HepG2 (cell line): ENCODE measurements around the gene AGAP1. TPM values are rescaled to one million over a fixed set of nuclear protein-coding genes. Genes with fewer than 3 reads are reported as not detected.

Experiments
- ARNTL ChIP-seq: sonication (generic); formaldehyde crosslinking; IDR thresholded peaks from 2 replicates; pipeline ENCODE4 v1.4.0; 2020; ENCODE audit warnings: mild to moderate bottlenecking, missing genetic modification reagents
- BORCS8-MEF2B ChIP-seq: sonication (generic); formaldehyde crosslinking; IDR thresholded peaks from 2 replicates; pipeline ENCODE4 v1.8.0; 2022; ENCODE audit warnings: mild to moderate bottlenecking, missing genetic modification reagents
- DNMT1 ChIP-seq: sonication (generic); formaldehyde crosslinking; IDR thresholded peaks from 2 replicates; pipeline ENCODE4 v1.5.1; 2020; ENCODE audit warnings: mild to moderate bottlenecking, missing genetic modification reagents
- DPF2 ChIP-seq: sonication (generic); formaldehyde crosslinking; IDR thresholded peaks from 2 replicates; pipeline ENCODE4 v1.4.0; 2020; ENCODE audit warnings: mild to moderate bottlenecking, low read depth, missing genetic modification reagents, borderline replicate concordance
- FOXA1 ChIP-seq, 2 experiments: fragments of 450-650 bp in 1 of 2; sonication (generic) in 1 of 2; formaldehyde crosslinking in 1 of 2; IDR thresholded peaks; 2 replicates each; pipeline versions ENCODE4 v1.4.0 to v1.6.1; 2016 to 2020; ENCODE audit warnings: missing genetic modification reagents in 1 of 2
- HNF4A ChIP-seq: sonication (generic); formaldehyde crosslinking; IDR thresholded peaks from 2 replicates; pipeline ENCODE4 v1.4.0; 2020; ENCODE audit warnings: missing genetic modification reagents
- HNF4G ChIP-seq, 2 experiments: sonication (generic) in 1 of 2; formaldehyde crosslinking in 1 of 2; IDR thresholded peaks; 2 replicates each; pipeline versions ENCODE4 v1.4.0 to v1.6.1; 2011 to 2020; ENCODE audit warnings: borderline replicate concordance in 2 of 2, low read depth in 2 of 2, mild to moderate bottlenecking in 2 of 2, low read length in 1 of 2, missing genetic modification reagents in 1 of 2, moderate library complexity in 1 of 2
- NONO ChIP-seq, 2 experiments: fragments of 450-650 bp in 1 of 2; sonication (generic) in 1 of 2; formaldehyde crosslinking in 1 of 2; IDR thresholded peaks in 1 of 2; conservative IDR thresholded peaks in 1 of 2; 2 replicates each; pipeline versions ENCODE4 v1.6.1 to v1.8.0; 2017 to 2022; ENCODE audit warnings: mild to moderate bottlenecking in 1 of 2, missing genetic modification reagents in 1 of 2, moderate library complexity in 1 of 2
- RXRA ChIP-seq: sonication (generic); formaldehyde crosslinking; IDR thresholded peaks from 2 replicates; pipeline ENCODE4 v1.5.1; 2020; ENCODE audit warnings: missing genetic modification reagents
- SKI ChIP-seq: fragments of 450-650 bp; IDR thresholded peaks from one replicate; pipeline ENCODE4 v1.6.1; 2018; ENCODE audit warnings: mild to moderate bottlenecking; ENCODE audit not compliant: partially characterized antibody
- XRCC5 ChIP-seq: fragments of 200-400 bp; formaldehyde crosslinking; optimal IDR thresholded peaks from 2 replicates; pipeline ENCODE3; 2017; ENCODE audit warnings: mild to moderate bottlenecking, low read length
- ZNF720 ChIP-seq: sonication (generic); formaldehyde crosslinking; IDR thresholded peaks from 2 replicates; pipeline ENCODE4 v1.4.0; 2020; ENCODE audit warnings: missing genetic modification reagents
- polyA plus RNA-seq, 8 experiments: library from polyadenylated mRNA; depleted of rRNA in 3 of 8; stranded (reverse) in 7 of 8; unstranded in 1 of 8; fragments of >200 nt; fragmentation: Illumina TruSeq in 4 of 8; extraction: Trizol in 4 of 8; gene quantifications; 2 replicates each; pipeline versions ENCODE4 v1.2.1 to v1.2.3, GENCODE V29; 2011 to 2016; ENCODE audit warnings: low read depth in 4 of 8, missing spikeins in 1 of 8, mixed read lengths in 1 of 8; ENCODE audit not compliant: insufficient read depth in 1 of 8
- total RNA-seq, 5 experiments: library from RNA; depleted of rRNA; stranded (reverse); fragments of >200 nt; fragmentation: Illumina TruSeq; extraction: Trizol; gene quantifications; 2 replicates each; pipeline ENCODE4 v1.2.3, GENCODE V29; 2016; ENCODE audit warnings: low read depth in 1 of 5
- TF ChIP-seq, protein P1 (sequence below): sonication (generic); formaldehyde crosslinking; conservative IDR thresholded peaks from 2 replicates; pipeline ENCODE4 v1.4.0; 2020; ENCODE audit warnings: mild to moderate bottlenecking, missing genetic modification reagents, moderate library complexity
- TF ChIP-seq, protein P2 (sequence below): sonication (generic); formaldehyde crosslinking; IDR thresholded peaks from 2 replicates; pipeline ENCODE4 v1.4.0; 2020; ENCODE audit warnings: missing genetic modification reagents
- TF ChIP-seq, protein P3 (sequence below): sonication (generic); formaldehyde crosslinking; IDR thresholded peaks from 2 replicates; pipeline ENCODE4 v1.4.0; 2020; ENCODE audit warnings: low read depth, missing genetic modification reagents
- TF ChIP-seq, protein P4 (sequence below): sonication (generic); formaldehyde crosslinking; IDR thresholded peaks from 2 replicates; pipeline ENCODE4 v1.5.0; 2020; ENCODE audit warnings: missing genetic modification reagents
- TF ChIP-seq, protein P5 (sequence below): IDR thresholded peaks from 2 replicates; pipeline ENCODE4 v1.6.1; 2018; ENCODE audit warnings: missing genetic modification reagents

AGAP1 gene
- total and polyA plus RNA-seq, 2 of the 13 experiments (the other 11 are each of a cell fraction or from before 2014, with no cell fraction given) = 21.2 to 32.7 TPM

DNA sequence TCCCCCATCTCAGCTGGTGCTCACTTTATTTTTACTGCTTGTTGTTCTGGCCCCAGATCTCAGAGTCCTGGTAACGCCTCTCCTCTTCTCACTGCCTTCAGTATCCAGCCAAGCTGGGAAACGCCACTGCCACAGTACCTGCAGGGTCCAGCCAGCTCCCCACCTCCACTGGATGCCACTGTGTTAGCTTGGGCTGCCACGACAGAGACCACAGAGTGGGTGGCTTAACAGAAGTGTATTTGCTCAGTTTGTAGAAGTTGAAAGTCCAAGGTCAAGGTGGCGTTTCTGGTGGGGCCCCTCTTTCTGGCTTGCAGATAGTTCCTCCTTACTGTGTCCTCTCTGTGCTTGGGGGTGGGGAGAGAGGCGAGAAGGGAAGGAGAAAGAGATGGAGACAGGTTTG is 107.1 kb downstream of the AGAP1 start (continued):
- TF ChIP-seq, protein P1, sequence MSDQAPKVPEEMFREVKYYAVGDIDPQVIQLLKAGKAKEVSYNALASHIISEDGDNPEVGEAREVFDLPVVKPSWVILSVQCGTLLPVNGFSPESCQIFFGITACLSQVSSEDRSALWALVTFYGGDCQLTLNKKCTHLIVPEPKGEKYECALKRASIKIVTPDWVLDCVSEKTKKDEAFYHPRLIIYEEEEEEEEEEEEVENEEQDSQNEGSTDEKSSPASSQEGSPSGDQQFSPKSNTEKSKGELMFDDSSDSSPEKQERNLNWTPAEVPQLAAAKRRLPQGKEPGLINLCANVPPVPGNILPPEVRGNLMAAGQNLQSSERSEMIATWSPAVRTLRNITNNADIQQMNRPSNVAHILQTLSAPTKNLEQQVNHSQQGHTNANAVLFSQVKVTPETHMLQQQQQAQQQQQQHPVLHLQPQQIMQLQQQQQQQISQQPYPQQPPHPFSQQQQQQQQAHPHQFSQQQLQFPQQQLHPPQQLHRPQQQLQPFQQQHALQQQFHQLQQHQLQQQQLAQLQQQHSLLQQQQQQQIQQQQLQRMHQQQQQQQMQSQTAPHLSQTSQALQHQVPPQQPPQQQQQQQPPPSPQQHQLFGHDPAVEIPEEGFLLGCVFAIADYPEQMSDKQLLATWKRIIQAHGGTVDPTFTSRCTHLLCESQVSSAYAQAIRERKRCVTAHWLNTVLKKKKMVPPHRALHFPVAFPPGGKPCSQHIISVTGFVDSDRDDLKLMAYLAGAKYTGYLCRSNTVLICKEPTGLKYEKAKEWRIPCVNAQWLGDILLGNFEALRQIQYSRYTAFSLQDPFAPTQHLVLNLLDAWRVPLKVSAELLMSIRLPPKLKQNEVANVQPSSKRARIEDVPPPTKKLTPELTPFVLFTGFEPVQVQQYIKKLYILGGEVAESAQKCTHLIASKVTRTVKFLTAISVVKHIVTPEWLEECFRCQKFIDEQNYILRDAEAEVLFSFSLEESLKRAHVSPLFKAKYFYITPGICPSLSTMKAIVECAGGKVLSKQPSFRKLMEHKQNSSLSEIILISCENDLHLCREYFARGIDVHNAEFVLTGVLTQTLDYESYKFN (CRISPR knock-in tag) = peak; percentile 61
- TF ChIP-seq ARNTL (CRISPR knock-in tag) (no peak), DPF2 (no peak), HNF4A (CRISPR knock-in tag) (peak; percentile 75), BORCS8-MEF2B (CRISPR knock-in tag) (0 out of 2 replicates have a peak, but pooled peaks have one; percentile 35), DNMT1 (CRISPR knock-in tag) (no peak), ZNF720 (CRISPR knock-in tag) (no peak), RXRA (CRISPR knock-in tag) (peak; percentile 21; the same call in 1 of the 2 replicates), XRCC5 (no peak), FOXA1 (IDR thresholded peaks at IDR 0.05) (no peak), FOXA1 (CRISPR knock-in tag; IDR thresholded peaks at IDR 0.05) (peak; percentile 34; the same call in 1 of the 2 replicates), NONO (IDR thresholded peaks at IDR 0.05) (no peak), NONO (CRISPR knock-in tag; conservative IDR thresholded peaks at IDR 0.05) (peak; percentile 33; the same call in 1 of the 2 replicates), HNF4G (IDR thresholded peaks at IDR 0.05; ENCODE audit: borderline replicate concordance, low read depth, low read length) (peak; percentile 46; the same call in 1 of the 2 replicates), HNF4G (CRISPR knock-in tag; IDR thresholded peaks at IDR 0.05; ENCODE audit: borderline replicate concordance, low read depth) (no peak), SKI (peak; percentile 13)
- TF ChIP-seq, protein P2, sequence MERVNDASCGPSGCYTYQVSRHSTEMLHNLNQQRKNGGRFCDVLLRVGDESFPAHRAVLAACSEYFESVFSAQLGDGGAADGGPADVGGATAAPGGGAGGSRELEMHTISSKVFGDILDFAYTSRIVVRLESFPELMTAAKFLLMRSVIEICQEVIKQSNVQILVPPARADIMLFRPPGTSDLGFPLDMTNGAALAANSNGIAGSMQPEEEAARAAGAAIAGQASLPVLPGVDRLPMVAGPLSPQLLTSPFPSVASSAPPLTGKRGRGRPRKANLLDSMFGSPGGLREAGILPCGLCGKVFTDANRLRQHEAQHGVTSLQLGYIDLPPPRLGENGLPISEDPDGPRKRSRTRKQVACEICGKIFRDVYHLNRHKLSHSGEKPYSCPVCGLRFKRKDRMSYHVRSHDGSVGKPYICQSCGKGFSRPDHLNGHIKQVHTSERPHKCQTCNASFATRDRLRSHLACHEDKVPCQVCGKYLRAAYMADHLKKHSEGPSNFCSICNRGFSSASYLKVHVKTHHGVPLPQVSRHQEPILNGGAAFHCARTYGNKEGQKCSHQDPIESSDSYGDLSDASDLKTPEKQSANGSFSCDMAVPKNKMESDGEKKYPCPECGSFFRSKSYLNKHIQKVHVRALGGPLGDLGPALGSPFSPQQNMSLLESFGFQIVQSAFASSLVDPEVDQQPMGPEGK = 0 out of 2 replicates have a peak, but pooled peaks have one; percentile 37
- TF ChIP-seq, protein P3, sequence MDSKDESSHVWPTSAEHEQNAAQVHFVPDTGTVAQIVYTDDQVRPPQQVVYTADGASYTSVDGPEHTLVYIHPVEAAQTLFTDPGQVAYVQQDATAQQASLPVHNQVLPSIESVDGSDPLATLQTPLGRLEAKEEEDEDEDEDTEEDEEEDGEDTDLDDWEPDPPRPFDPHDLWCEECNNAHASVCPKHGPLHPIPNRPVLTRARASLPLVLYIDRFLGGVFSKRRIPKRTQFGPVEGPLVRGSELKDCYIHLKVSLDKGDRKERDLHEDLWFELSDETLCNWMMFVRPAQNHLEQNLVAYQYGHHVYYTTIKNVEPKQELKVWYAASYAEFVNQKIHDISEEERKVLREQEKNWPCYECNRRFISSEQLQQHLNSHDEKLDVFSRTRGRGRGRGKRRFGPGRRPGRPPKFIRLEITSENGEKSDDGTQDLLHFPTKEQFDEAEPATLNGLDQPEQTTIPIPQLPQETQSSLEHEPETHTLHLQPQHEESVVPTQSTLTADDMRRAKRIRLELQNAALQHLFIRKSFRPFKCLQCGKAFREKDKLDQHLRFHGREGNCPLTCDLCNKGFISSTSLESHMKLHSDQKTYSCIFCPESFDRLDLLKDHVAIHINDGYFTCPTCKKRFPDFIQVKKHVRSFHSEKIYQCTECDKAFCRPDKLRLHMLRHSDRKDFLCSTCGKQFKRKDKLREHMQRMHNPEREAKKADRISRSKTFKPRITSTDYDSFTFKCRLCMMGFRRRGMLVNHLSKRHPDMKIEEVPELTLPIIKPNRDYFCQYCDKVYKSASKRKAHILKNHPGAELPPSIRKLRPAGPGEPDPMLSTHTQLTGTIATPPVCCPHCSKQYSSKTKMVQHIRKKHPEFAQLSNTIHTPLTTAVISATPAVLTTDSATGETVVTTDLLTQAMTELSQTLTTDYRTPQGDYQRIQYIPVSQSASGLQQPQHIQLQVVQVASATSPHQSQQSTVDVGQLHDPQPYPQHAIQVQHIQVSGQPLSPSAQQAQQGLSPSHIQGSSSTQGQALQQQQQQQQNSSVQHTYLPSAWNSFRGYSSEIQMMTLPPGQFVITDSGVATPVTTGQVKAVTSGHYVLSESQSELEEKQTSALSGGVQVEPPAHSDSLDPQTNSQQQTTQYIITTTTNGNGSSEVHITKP (CRISPR knock-in tag) = 0 out of 2 replicates have a peak, but pooled peaks have one; percentile 42
- TF ChIP-seq, protein P4, sequence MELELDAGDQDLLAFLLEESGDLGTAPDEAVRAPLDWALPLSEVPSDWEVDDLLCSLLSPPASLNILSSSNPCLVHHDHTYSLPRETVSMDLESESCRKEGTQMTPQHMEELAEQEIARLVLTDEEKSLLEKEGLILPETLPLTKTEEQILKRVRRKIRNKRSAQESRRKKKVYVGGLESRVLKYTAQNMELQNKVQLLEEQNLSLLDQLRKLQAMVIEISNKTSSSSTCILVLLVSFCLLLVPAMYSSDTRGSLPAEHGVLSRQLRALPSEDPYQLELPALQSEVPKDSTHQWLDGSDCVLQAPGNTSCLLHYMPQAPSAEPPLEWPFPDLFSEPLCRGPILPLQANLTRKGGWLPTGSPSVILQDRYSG (CRISPR knock-in tag) = no peak
- TF ChIP-seq, protein P5, sequence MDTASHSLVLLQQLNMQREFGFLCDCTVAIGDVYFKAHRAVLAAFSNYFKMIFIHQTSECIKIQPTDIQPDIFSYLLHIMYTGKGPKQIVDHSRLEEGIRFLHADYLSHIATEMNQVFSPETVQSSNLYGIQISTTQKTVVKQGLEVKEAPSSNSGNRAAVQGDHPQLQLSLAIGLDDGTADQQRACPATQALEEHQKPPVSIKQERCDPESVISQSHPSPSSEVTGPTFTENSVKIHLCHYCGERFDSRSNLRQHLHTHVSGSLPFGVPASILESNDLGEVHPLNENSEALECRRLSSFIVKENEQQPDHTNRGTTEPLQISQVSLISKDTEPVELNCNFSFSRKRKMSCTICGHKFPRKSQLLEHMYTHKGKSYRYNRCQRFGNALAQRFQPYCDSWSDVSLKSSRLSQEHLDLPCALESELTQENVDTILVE (CRISPR knock-in tag) = no peak
